A549 (cell line): ENCODE measurements around the gene TNFRSF21. TPM values are rescaled to one million over a fixed set of nuclear protein-coding genes. Genes with fewer than 3 reads are reported as not detected.

Source experiments
- ATAC-seq, 2 experiments: fragments of 200-7000 bp in 1 of 2; fragments of >200 bp in 1 of 2; cut with Nextera tagmentation in 1 of 2; cut with Tn5 transposase in 1 of 2; 3 replicates each; pipeline versions ENCODE4 v1.8.0 to v1.9.1; 2018 to 2020; ENCODE audit warnings: mild to moderate bottlenecking in 1 of 2, moderate library complexity in 1 of 2
- CTCF ChIA-PET: fragments of 300-600 bp; sonication (Branson Sonifier 250); formaldehyde crosslinking; extraction: SDS; loops from one replicate; lab custom pipeline; 2021; ENCODE audit warnings: antibody characterized with exemption, inconsistent platforms; lab: Yijun Ruan, JAX
- POLR2A ChIA-PET: fragments of 350-600 bp; formaldehyde crosslinking; extraction: SDS; loops from one replicate; lab custom pipeline; 2021; ENCODE audit warnings: antibody characterized with exemption, inconsistent platforms; lab: Yijun Ruan, JAX
- DNase-seq, 2 experiments: peaks; one replicate each; pipeline versions ENCODE4 v3.0.0 to v3.0.0-alpha.2; 2011 to 2016; ENCODE audit warnings: low read depth in 1 of 2, low spot score in 1 of 2
- FAIRE-seq: peaks from 2 replicates; lab custom pipeline; 2011; peaks lifted over from hg19 to GRCh38; lab: Jason Lieb, UNC
- H3K27ac ChIP-seq, 2 experiments: fragments of >200 bp; sonication (Bioruptor Twin); formaldehyde crosslinking; 3 replicates each; pipeline ENCODE4 v1.5.1; 2016 to 2017
- H3K4me1 ChIP-seq: fragments of >200 bp; sonication (Bioruptor Twin); formaldehyde crosslinking; 3 replicates; pipeline ENCODE4 v1.6.1; 2016
- H3K4me2 ChIP-seq: fragments of >200 bp; sonication (Bioruptor Twin); formaldehyde crosslinking; 3 replicates; pipeline ENCODE4 v1.6.1; 2016
- H3K4me3 ChIP-seq: fragments of >200 bp; sonication (Bioruptor Twin); formaldehyde crosslinking; 3 replicates; pipeline ENCODE4 v1.5.1; 2016
- H3K9me3 ChIP-seq: fragments of >200 bp; sonication (Bioruptor Twin); formaldehyde crosslinking; 3 replicates; pipeline ENCODE4 v1.6.1; 2016
- BHLHE40 ChIP-seq: IDR thresholded peaks from 2 replicates; pipeline ENCODE4 v1.6.1; 2012; ENCODE audit warnings: low read depth, low read length, inconsistent platforms
- CBX2 ChIP-seq: fragments of 200-600 bp; sonication (generic); IDR thresholded peaks from 2 replicates; pipeline ENCODE4 v1.6.1; 2016; ENCODE audit warnings: low read depth, mild to moderate bottlenecking, borderline replicate concordance
- CBX8 ChIP-seq: fragments of 200-600 bp; sonication (generic); IDR thresholded peaks from 2 replicates; pipeline ENCODE4 v1.6.1; 2016
- CHD4 ChIP-seq: fragments of 200-600 bp; sonication (generic); IDR thresholded peaks from 2 replicates; pipeline ENCODE4 v1.6.1; 2016; ENCODE audit warnings: antibody characterized with exemption, mild to moderate bottlenecking, borderline replicate concordance
- EHF ChIP-seq: fragments of 250-450 bp; sonication (Bioruptor Pico); IDR thresholded peaks from 2 replicates; pipeline ENCODE4 v1.5.0; 2020; ENCODE audit warnings: mild to moderate bottlenecking
- GATA3 ChIP-seq: IDR thresholded peaks from 2 replicates; pipeline ENCODE4 v1.6.1; 2012; ENCODE audit warnings: borderline replicate concordance
- HEYL ChIP-seq: fragments of 250-450 bp; sonication (Bioruptor Pico); IDR thresholded peaks from 2 replicates; pipeline ENCODE4 v1.8.0; 2021; ENCODE audit warnings: mild to moderate bottlenecking, moderate library complexity
- HOXB5 ChIP-seq: fragments of 250-450 bp; sonication (Bioruptor Pico); IDR thresholded peaks from 2 replicates; pipeline ENCODE4 v1.5.0; 2020; ENCODE audit warnings: mild to moderate bottlenecking, moderate library complexity
- JUN ChIP-seq, 2 experiments: fragments of >200 bp; sonication (Bioruptor Twin); formaldehyde crosslinking; IDR thresholded peaks; 2 replicates in 1 of 2; 3 replicates in 1 of 2; pipeline ENCODE4 v1.6.1; 2016 to 2017
- JUNB ChIP-seq: fragments of >200 bp; sonication (Bioruptor Twin); formaldehyde crosslinking; IDR thresholded peaks from 2 replicates; pipeline ENCODE4 v1.6.1; 2016
- KDM5A ChIP-seq: fragments of 200-600 bp; sonication (generic); IDR thresholded peaks from 2 replicates; pipeline ENCODE4 v1.6.1; 2016; ENCODE audit warnings: antibody characterized with exemption, mild to moderate bottlenecking
- MAFK ChIP-seq: fragments of 450-650 bp; IDR thresholded peaks from 2 replicates; pipeline ENCODE4 v1.6.1; 2014; ENCODE audit not compliant: partially characterized antibody
- MAZ ChIP-seq: fragments of 150-350 bp; IDR thresholded peaks from 2 replicates; pipeline ENCODE4 v1.6.1; 2014; ENCODE audit warnings: antibody characterized with exemption, low read depth, low read length, borderline replicate concordance
- POLR2A ChIP-seq: IDR thresholded peaks from 2 replicates; pipeline ENCODE4 v1.6.1; 2012; ENCODE audit warnings: mild to moderate bottlenecking, low read length
- POLR2AphosphoS2 ChIP-seq: conservative IDR thresholded peaks from 2 replicates; pipeline ENCODE4 v1.6.1; 2012; ENCODE audit warnings: low read length, improper control_type of control experiment, inconsistent platforms
- RARB ChIP-seq: fragments of 250-450 bp; sonication (Bioruptor Pico); IDR thresholded peaks from 2 replicates; pipeline ENCODE4 v1.8.0; 2021; ENCODE audit warnings: mild to moderate bottlenecking, moderate library complexity
- RNF2 ChIP-seq: fragments of 200-600 bp; sonication (generic); IDR thresholded peaks from 2 replicates; pipeline ENCODE4 v1.6.1; 2016; ENCODE audit warnings: low read depth, mild to moderate bottlenecking, antibody characterized with exemption, moderate library complexity, borderline replicate concordance
- TFCP2L1 ChIP-seq: fragments of 250-450 bp; sonication (Bioruptor Pico); IDR thresholded peaks from 2 replicates; pipeline ENCODE4 v1.5.0; 2021; ENCODE audit warnings: mild to moderate bottlenecking
- TP53 ChIP-seq: fragments of 250-450 bp; sonication (Bioruptor Pico); IDR thresholded peaks from 2 replicates; pipeline ENCODE4 v1.5.0; 2021; ENCODE audit warnings: mild to moderate bottlenecking, moderate library complexity
- ZFP36 ChIP-seq: fragments of 450-650 bp; IDR thresholded peaks from 2 replicates; pipeline ENCODE4 v1.6.1; 2014; ENCODE audit warnings: borderline replicate concordance; ENCODE audit not compliant: partially characterized antibody
- ZSCAN20 ChIP-seq: fragments of 250-450 bp; sonication (Bioruptor Pico); IDR thresholded peaks from 2 replicates; pipeline ENCODE4 v1.8.0; 2022; ENCODE audit warnings: mild to moderate bottlenecking, moderate library complexity
- WGBS: methylation state at CpG from one replicate; pipeline ENCODE4 v1.1.6; 2017; ENCODE audit errors: missing lambda C conversion rate; 5-methylcytosine and 5-hydroxymethylcytosine counted together
- polyA plus RNA-seq, 4 experiments: library from polyadenylated mRNA; depleted of rRNA in 3 of 4; stranded (reverse); fragments of >200 nt; fragmentation: RNase III in 1 of 4; extraction: RNeasy Plus Mini Kit Qiagen cat#74134 plus additional on column Dnase treatment in 1 of 4; gene quantifications; 2 replicates in 3 of 4; 3 replicates in 1 of 4; pipeline ENCODE4 v1.2.3, GENCODE V29; 2011 to 2017
- TF ChIP-seq, protein P1 (sequence below): fragments of 250-450 bp; sonication (Bioruptor Pico); IDR thresholded peaks from 2 replicates; pipeline ENCODE4 v1.5.0; 2021; ENCODE audit warnings: mild to moderate bottlenecking, moderate library complexity, borderline replicate concordance
- TF ChIP-seq, protein P2 (sequence below): IDR thresholded peaks from 2 replicates; pipeline ENCODE4 v1.6.1; 2012
- TF ChIP-seq, protein P3 (sequence below): fragments of >200 bp; sonication (Bioruptor Twin); formaldehyde crosslinking; IDR thresholded peaks from 3 replicates; pipeline ENCODE4 v1.5.1; 2016
- TF ChIP-seq, protein P4 (sequence below): fragments of >200 bp; sonication (Bioruptor Twin); formaldehyde crosslinking; IDR thresholded peaks from 3 replicates; pipeline ENCODE4 v1.6.1; 2016
- TF ChIP-seq, protein P5 (sequence below): IDR thresholded peaks from 2 replicates; pipeline ENCODE4 v1.6.1; 2012; ENCODE audit warnings: low read depth, borderline replicate concordance

Gene TNFRSF21
- polyA plus RNA-seq, 2 of the 4 experiments (the other 2 are of a cell fraction): 14.1 to 15.6 TPM

DNA sequence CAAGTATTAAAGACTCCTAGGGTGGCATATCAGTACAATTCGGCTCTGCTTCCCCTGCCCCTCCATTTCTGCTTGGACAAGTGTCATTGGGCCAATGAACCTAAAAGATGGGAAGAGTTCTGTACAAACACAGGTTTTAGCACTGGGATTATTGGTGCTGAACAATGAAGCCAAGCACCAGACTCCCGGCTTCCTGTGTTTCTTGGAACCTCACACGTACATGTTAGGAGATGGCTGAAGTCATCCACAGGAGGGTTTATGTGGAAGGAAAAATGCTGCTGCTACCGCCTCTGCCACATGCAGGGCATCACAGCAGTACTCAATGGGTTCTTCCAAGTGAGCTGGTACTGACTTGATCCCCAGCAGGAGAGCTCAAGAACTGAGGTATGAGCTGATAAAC is 49.7 kb downstream of the TNFRSF21 start:
- Histone ChIP-seq H3K9me3 (no peaks in the 10 kb centered on the region), H3K4me2 (no peak overlapping the region), H3K4me1 (no peaks in the 10 kb centered on the region), H3K4me3 (no peak overlapping the region), H3K27ac (no peak overlapping the region)
- ChIA-PET CTCF (no interaction called here), POLR2A (no interaction called here)
- DNase-seq (no peak), ATAC-seq (no peak), FAIRE-seq (no peak)
- 100% methylated on average over 4 of the region's 4 CpGs for WGBS
- TF ChIP-seq CBX8: no peak
- no peak for TF ChIP-seq CBX2
- TF ChIP-seq, protein P1, sequence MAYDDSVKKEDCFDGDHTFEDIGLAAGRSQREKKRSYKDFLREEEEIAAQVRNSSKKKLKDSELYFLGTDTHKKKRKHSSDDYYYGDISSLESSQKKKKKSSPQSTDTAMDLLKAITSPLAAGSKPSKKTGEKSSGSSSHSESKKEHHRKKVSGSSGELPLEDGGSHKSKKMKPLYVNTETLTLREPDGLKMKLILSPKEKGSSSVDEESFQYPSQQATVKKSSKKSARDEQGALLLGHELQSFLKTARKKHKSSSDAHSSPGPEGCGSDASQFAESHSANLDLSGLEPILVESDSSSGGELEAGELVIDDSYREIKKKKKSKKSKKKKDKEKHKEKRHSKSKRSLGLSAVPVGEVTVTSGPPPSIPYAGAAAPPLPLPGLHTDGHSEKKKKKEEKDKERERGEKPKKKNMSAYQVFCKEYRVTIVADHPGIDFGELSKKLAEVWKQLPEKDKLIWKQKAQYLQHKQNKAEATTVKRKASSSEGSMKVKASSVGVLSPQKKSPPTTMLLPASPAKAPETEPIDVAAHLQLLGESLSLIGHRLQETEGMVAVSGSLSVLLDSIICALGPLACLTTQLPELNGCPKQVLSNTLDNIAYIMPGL (CRISPR knock-in tag): no peak
- no peak for TF ChIP-seq TFCP2L1
- TF ChIP-seq ZFP36: no peak
- no peak for TF ChIP-seq JUN (IDR thresholded peaks at IDR 0.05)
- no peak for TF ChIP-seq MAFK
- TF ChIP-seq POLR2A: no peak
- TF ChIP-seq ZSCAN20 (CRISPR knock-in tag): no peak
- no peak for TF ChIP-seq TP53 (CRISPR knock-in tag)
- no peak for TF ChIP-seq POLR2AphosphoS2
- no peak for TF ChIP-seq RNF2
- no peak for TF ChIP-seq HEYL (CRISPR knock-in tag)
- TF ChIP-seq EHF: no peak
- no peak for TF ChIP-seq HOXB5
- TF ChIP-seq JUNB: no peak

DNA sequence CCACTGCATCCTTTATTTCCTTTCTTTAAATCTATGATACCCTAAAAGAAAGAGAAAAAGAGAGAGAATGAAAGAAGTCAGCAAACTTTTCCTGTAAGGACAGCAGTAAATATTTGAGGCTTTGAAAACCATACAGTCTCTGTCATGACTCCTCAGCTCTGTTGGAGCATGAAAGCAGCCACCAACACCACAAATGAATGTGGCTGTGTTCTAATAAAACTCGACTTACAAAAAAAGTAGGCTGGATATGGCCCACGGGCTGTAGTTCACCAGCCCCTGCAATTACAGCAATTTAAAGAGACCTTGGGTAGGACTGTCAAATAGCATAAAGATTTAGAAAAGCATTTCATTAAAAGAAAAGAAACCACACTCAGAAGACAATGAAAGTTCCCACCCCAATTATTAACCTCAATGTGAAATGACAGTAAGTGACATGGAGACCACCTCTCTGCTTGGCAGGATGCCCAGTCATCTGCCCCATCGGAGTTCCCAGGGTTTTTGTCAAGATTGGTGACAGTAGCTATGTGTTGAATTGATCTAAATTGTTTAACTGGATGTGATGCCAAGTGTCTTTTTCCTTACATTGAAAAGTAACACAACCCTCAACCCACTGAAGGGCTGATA is 50.9 kb downstream of the TNFRSF21 start:
- FAIRE-seq: no peak
- ChIA-PET POLR2A (no interaction called here), CTCF (no interaction called here)
- Histone ChIP-seq H3K4me3 (no peak overlapping the region), H3K4me1 (no peaks in the 10 kb centered on the region), H3K27ac (no peak overlapping the region), H3K9me3 (no peaks in the 10 kb centered on the region), H3K4me2 (no peak overlapping the region)
- ATAC-seq: no peak
- TF ChIP-seq, protein P2, sequence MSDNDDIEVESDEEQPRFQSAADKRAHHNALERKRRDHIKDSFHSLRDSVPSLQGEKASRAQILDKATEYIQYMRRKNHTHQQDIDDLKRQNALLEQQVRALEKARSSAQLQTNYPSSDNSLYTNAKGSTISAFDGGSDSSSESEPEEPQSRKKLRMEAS: no peak
- TF ChIP-seq BHLHE40: no peak
- TF ChIP-seq, protein P3, sequence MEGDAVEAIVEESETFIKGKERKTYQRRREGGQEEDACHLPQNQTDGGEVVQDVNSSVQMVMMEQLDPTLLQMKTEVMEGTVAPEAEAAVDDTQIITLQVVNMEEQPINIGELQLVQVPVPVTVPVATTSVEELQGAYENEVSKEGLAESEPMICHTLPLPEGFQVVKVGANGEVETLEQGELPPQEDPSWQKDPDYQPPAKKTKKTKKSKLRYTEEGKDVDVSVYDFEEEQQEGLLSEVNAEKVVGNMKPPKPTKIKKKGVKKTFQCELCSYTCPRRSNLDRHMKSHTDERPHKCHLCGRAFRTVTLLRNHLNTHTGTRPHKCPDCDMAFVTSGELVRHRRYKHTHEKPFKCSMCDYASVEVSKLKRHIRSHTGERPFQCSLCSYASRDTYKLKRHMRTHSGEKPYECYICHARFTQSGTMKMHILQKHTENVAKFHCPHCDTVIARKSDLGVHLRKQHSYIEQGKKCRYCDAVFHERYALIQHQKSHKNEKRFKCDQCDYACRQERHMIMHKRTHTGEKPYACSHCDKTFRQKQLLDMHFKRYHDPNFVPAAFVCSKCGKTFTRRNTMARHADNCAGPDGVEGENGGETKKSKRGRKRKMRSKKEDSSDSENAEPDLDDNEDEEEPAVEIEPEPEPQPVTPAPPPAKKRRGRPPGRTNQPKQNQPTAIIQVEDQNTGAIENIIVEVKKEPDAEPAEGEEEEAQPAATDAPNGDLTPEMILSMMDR: no peak
- TF ChIP-seq JUNB: no peak
- TF ChIP-seq JUN (IDR thresholded peaks at IDR 0.05): no peak
- TF ChIP-seq CBX2: no peak
- DNase-seq: no peak
- WGBS: 82% methylated on average over 3 of the region's 3 CpGs

DNA sequence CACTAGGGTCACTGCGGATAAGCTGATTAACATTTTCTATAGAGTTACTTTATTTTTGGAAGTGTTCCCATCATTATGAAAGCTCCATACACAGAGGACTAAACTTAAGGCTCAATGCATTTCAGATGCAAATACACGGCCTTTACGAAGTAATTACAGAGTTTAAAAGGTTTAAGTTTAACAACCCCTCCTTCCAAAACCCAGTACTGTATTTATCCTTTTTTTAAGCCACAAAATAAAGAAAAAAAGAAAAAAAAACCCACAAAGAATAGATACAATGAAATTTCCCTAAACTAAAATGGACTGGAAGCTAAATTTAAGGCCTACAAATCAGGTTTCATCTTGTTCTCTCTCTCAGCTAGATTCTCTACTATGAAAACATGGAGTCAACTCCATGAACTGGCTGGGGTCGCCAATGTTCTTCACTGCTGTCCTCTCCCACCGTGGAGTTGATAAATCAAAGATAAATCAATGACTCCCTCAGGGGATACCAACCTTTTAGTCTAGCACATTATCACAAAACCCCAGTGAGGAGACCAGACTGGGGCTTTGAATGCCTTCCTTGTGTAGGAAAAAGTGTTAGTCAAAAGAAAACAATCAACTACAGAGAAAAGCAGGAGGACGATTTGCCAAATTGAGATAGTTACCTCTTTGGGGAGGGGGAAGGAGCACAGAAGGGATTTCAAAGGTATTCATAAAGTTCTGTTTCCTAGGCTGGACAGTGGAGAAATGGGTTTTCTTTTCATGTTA is 52.5 kb downstream of the TNFRSF21 start:
- no peaks in the 10 kb centered on the region for H3K9me3 ChIP-seq
- DNase-seq (no peak), FAIRE-seq (no peak), ATAC-seq (no peak)
- no peak overlapping the region for H3K4me2 ChIP-seq
- TF ChIP-seq, protein P4, sequence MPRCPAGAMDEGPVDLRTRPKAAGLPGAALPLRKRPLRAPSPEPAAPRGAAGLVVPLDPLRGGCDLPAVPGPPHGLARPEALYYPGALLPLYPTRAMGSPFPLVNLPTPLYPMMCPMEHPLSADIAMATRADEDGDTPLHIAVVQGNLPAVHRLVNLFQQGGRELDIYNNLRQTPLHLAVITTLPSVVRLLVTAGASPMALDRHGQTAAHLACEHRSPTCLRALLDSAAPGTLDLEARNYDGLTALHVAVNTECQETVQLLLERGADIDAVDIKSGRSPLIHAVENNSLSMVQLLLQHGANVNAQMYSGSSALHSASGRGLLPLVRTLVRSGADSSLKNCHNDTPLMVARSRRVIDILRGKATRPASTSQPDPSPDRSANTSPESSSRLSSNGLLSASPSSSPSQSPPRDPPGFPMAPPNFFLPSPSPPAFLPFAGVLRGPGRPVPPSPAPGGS: no peak
- no peak for TF ChIP-seq KDM5A
- no peak for TF ChIP-seq JUNB
- TF ChIP-seq CHD4: no peak
- no peak for TF ChIP-seq JUN (IDR thresholded peaks at IDR 0.05)
- TF ChIP-seq RARB: no peak
- TF ChIP-seq, protein P5, sequence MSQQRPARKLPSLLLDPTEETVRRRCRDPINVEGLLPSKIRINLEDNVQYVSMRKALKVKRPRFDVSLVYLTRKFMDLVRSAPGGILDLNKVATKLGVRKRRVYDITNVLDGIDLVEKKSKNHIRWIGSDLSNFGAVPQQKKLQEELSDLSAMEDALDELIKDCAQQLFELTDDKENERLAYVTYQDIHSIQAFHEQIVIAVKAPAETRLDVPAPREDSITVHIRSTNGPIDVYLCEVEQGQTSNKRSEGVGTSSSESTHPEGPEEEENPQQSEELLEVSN: no peak
- TF ChIP-seq GATA3: no peak
- no peak for TF ChIP-seq MAZ
- POLR2A ChIA-PET: no interaction called here
- WGBS: 93% methylated on average over 6 of the region's 6 CpGs
- H3K27ac ChIP-seq: no peak overlapping the region
- CTCF ChIA-PET: interaction anchor here (1.5 kb wide), 1 partner anchor 53 kb away, joined by 4 read pairs; no protein-coding TSS in a partner anchor
- no peak overlapping the region for H3K4me3 ChIP-seq
- no peaks in the 10 kb centered on the region for H3K4me1 ChIP-seq
